Body of pancreas (tissue), 4 donors: ENCODE results near the gene TXN. TPM values are rescaled to one million over a fixed set of nuclear protein-coding genes. Genes with fewer than 3 reads are reported as not detected.

Experiments used
- ATAC-seq: fragments of 150-250 bp; one replicate; pipeline ENCODE4 v1.9.1; 2016
- DNase-seq, 4 donors: peaks; one replicate each; pipeline ENCODE4 v3.0.0-alpha.2; 2019
- H3K27ac ChIP-seq, 4 donors: fragments of 200-600 bp; sonication (generic); 1 replicate in 3 of 4; 2 replicates in 1 of 4; pipeline versions ENCODE4 v1.5.1 to v1.6.1; 2016 to 2019; ENCODE audit warnings: mild to moderate bottlenecking in 1 of 4, mixed read lengths in 1 of 4, moderate library complexity in 1 of 4
- H3K27me3 ChIP-seq, 2 donors: fragments of 200-600 bp; sonication (generic); one replicate each; pipeline ENCODE4 v1.6.0; 2016; ENCODE audit warnings: mild to moderate bottlenecking in 1 of 2
- H3K36me3 ChIP-seq, 2 donors: fragments of 200-600 bp; sonication (generic); replicated peaks in 1 of 2; 2 replicates each; pipeline ENCODE4 v1.5.1; 2016; ENCODE audit warnings: low read depth in 2 of 2; ENCODE audit not compliant: insufficient read depth in 1 of 2
- H3K4me1 ChIP-seq: fragments of 200-600 bp; sonication (generic); one replicate; pipeline ENCODE4 v1.6.0; 2016
- H3K4me3 ChIP-seq, 2 donors: fragments of 200-600 bp; sonication (generic); 1 replicate in 1 of 2; 2 replicates in 1 of 2; pipeline ENCODE4 v1.5.1; 2016 to 2019
- H3K9me3 ChIP-seq, 3 donors: fragments of 200-600 bp; sonication (generic); 1 replicate in 2 of 3; 2 replicates in 1 of 3; pipeline ENCODE4 v1.5.1; 2016
- POLR2A ChIP-seq, 3 donors: fragments of 450-650 bp; IDR thresholded peaks; one replicate each; pipeline ENCODE4 v1.6.1; 2016; ENCODE audit warnings: antibody characterized with exemption in 3 of 3, mild to moderate bottlenecking in 2 of 3
- WGBS, 2 donors: methylation state at CpG; one replicate each; pipeline ENCODE4 v1.1.5; 2017; 5-methylcytosine and 5-hydroxymethylcytosine counted together
- intact Hi-C: fragments of 100-400 bp; cut with DNase I; formaldehyde crosslinking; loops from one replicate; pipeline ENCODE4 v1.15.1; 2023
- total RNA-seq, 2 donors: library from RNA; depleted of rRNA; stranded (reverse); fragments of >200 nt; gene quantifications; one replicate each; pipeline ENCODE4 v1.1.0, GENCODE V29; 2016
- TF ChIP-seq, protein P1 (sequence below), 7 experiments: fragments of 450-650 bp in 4 of 7; fragments of 200-600 bp in 3 of 7; sonication (generic) in 3 of 7; IDR thresholded peaks; one replicate each; pipeline ENCODE4 v1.5.1; 2016 to 2019; ENCODE audit warnings: antibody characterized with exemption in 7 of 7

The TXN gene
- total RNA-seq, 2 donors from 2014 or later = 40.2 to 93.1 TPM

DNA sequence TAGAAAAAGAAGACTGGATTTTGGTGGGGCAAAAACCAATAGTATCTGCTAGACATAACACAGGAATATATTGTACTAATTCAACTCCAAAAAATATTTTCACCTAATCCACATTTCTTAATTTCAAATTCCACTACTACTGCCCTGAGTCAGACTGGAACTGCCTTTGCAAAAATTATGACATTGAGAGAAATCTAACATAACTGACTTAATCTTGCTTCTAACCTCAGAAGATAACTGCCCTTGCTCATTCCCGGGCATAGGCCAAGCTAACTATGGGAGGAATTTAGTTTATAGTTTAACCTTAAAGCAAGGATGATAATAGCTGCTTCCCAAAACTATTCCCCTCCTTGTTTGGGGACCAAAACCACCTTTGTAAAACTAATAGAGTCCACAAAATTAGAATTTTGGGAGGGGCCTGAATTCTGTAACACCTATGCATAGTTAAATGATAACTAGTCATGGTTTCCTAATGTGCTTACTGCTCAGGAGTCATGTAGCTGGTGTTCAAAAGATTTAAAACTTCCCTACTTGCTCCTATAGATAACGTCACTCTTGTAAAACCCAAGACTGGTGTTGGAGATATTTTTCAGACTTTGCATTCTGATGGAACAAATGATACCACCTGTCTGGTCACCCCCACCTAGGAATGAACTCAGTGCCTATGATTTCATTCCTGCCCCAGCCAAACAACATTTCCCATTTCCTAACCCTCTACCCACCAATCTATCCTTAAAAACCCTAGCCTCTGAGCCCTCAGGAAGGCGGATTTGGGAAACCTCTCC lies 14.1 kb upstream of the TXN start:
- H3K9me3 ChIP-seq = no peaks in the 10 kb centered on the region
- intact Hi-C loops = no loop called here
- no peaks in the 10 kb centered on the region for H3K27me3 ChIP-seq
- no peaks in the 10 kb centered on the region for H3K4me1 ChIP-seq
- ATAC-seq (no peak), DNase-seq (no peak)
- no peak overlapping the region for H3K4me3 ChIP-seq
- WGBS, 2 donors = 79 to 80% methylated on average over 3 of the region's 3 CpGs
- H3K27ac ChIP-seq = no peak overlapping the region
- H3K36me3 ChIP-seq = no peaks in the 10 kb centered on the region
- TF ChIP-seq, protein P1, sequence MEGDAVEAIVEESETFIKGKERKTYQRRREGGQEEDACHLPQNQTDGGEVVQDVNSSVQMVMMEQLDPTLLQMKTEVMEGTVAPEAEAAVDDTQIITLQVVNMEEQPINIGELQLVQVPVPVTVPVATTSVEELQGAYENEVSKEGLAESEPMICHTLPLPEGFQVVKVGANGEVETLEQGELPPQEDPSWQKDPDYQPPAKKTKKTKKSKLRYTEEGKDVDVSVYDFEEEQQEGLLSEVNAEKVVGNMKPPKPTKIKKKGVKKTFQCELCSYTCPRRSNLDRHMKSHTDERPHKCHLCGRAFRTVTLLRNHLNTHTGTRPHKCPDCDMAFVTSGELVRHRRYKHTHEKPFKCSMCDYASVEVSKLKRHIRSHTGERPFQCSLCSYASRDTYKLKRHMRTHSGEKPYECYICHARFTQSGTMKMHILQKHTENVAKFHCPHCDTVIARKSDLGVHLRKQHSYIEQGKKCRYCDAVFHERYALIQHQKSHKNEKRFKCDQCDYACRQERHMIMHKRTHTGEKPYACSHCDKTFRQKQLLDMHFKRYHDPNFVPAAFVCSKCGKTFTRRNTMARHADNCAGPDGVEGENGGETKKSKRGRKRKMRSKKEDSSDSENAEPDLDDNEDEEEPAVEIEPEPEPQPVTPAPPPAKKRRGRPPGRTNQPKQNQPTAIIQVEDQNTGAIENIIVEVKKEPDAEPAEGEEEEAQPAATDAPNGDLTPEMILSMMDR (IDR thresholded peaks at IDR 0.05) = no peak
- TF ChIP-seq POLR2A (IDR thresholded peaks at IDR 0.05) = no peak

DNA sequence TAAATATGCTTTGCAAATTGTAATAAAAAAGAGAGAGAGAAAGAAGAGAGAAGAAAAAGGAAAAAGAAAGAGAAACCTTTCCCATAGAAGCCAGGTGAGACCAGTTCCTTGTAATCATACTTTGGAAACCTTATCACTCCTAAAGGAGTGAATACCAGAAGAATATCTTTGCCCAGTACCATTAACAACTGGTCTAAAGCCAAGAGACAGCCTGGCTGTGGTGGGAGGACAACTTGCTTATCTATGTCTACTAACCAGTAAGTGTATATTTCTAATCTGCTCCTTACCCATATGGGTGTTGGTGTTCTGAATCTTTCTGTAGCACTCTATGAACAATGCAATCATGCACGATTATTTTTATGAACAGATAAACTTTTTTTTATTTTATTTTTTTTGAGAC lies 10.5 kb upstream of the TXN start:
- Histone ChIP-seq H3K4me1 (no peaks in the 10 kb centered on the region), H3K9me3 (no peaks in the 10 kb centered on the region), H3K4me3 (no peak overlapping the region), H3K27ac (no peak overlapping the region), H3K36me3 (no peaks in the 10 kb centered on the region), H3K27me3 (no peaks in the 10 kb centered on the region)
- WGBS, 2 donors = 85 to 86% methylated on average over 1 of the region's 1 CpG
- TF ChIP-seq, protein P1 (IDR thresholded peaks at IDR 0.05) = no peak
- no peak for TF ChIP-seq POLR2A (IDR thresholded peaks at IDR 0.05)
- DNase-seq (no peak), ATAC-seq (no peak)
- intact Hi-C loops = no loop called here

DNA sequence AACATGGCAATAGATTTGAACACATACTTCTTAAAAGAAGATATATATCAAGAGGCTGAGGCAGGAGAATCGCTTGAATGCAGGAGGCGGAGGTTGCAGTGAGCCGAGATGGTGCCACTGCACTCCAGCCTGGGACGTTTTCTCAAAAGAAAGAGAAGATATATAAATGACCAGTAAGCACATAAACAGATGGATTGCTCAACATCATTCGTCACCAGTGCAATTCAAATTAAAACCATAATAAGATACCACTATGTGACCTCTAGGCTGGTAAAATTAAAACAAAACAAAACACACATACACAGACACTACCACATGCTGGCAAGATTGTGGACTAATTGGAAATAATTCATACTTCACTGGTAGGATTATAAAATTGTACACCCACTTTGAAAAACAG lies 5.3 kb upstream of the TXN start:
- peaks cover 10% of the 10 kb centered on the region for H3K4me1 ChIP-seq
- ATAC-seq (no peak), DNase-seq (no peak)
- H3K9me3 ChIP-seq = no peaks in the 10 kb centered on the region
- WGBS, 2 donors = 73 to 76% methylated on average over 5 of the region's 5 CpGs
- no peak overlapping the region for H3K4me3 ChIP-seq
- no peaks in the 10 kb centered on the region for H3K27me3 ChIP-seq
- H3K27ac ChIP-seq = no peak overlapping the region
- H3K36me3 ChIP-seq = no peaks in the 10 kb centered on the region
- TF ChIP-seq, protein P1 (IDR thresholded peaks at IDR 0.05) = no peak
- no peak for TF ChIP-seq POLR2A (IDR thresholded peaks at IDR 0.05)
- intact Hi-C loops = no loop called here

DNA sequence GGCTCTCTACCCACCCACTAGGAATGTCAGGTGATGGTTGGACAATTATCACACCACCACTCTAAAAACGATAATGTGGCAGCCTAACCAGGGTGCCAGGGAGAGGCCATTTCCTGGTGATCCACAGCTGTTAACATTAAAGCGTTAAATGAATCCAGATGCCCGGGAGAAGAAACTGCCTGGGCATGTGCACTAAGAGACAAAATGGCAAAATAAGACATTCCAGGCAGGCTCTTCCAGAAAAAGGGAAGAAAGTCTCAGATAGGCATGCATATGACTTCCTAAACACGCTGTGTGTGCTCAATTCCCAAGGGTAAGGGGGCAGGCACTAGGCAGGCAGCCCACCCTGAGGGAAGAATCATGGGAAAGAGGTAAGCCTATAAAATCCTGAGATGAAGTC lies 4.6 kb upstream of the TXN start:
- intact Hi-C loops = no loop called here
- ATAC-seq = no peak
- Histone ChIP-seq H3K9me3 (no peaks in the 10 kb centered on the region), H3K27ac (no peak overlapping the region), H3K36me3 (no peaks in the 10 kb centered on the region), H3K4me3 (no peak overlapping the region), H3K4me1 (peaks cover 10% of the 10 kb centered on the region), H3K27me3 (no peaks in the 10 kb centered on the region)
- TF ChIP-seq, protein P1 (IDR thresholded peaks at IDR 0.05) = no peak
- TF ChIP-seq POLR2A (IDR thresholded peaks at IDR 0.05) = no peak
- DNase-seq = no peak
- WGBS, 2 donors = 38 to 56% methylated on average over 4 of the region's 4 CpGs

DNA sequence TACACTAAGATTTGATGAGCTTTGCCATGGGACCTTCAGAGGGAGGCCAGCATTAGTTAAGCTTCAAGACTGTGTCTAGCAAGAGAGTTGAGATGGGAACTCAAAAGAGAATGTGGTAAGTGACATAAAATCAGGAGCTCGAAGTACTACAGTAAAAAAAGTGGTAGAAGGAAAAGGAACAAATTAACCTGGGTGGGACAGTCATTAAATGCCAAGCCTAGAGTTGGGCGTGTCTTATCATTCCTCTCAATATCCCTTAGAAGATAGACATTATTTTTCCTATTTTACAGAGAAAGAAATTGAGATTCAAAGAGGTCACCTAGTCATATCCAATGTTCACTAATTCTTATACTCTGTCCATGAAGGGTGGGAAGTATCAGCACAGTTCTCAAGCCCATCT lies 3.3 kb upstream of the TXN start:
- DNase-seq (no peak), ATAC-seq (no peak)
- 67 to 71% methylated on average over 2 of the region's 2 CpGs for WGBS, 2 donors
- Histone ChIP-seq H3K36me3 (no peaks in the 10 kb centered on the region), H3K4me3 (no peak overlapping the region), H3K4me1 (peaks cover 14% of the 10 kb centered on the region), H3K9me3 (no peaks in the 10 kb centered on the region), H3K27ac (no peak overlapping the region), H3K27me3 (no peaks in the 10 kb centered on the region)
- intact Hi-C loops = no loop called here
- TF ChIP-seq POLR2A (IDR thresholded peaks at IDR 0.05) = no peak
- TF ChIP-seq, protein P1 (IDR thresholded peaks at IDR 0.05) = no peak
